Esophagus mucosa (tissue), 1 donor: ENCODE data around the gene CD40. TPM values are rescaled to one million over a fixed set of nuclear protein-coding genes. Genes with fewer than 3 reads are reported as not detected.
"Not testable (repeated sequence)": the region's sequence is repeated elsewhere in the genome, so short reads cannot be mapped to it uniquely, and the experiment has no call there.

Experiments
- ATAC-seq: fragments of 200-7000 bp; cut with Tn5 transposase; one replicate; pipeline ENCODE4 v1.9.1; 2020
- total RNA-seq: library from RNA; stranded (reverse); gene quantifications from one replicate; pipeline ENCODE4 v1.2.4, GENCODE V29; 2023
- donor health status: DM: yes; HTN: yes; CAD: no.

The CD40 gene
- 7.4 TPM for total RNA-seq

DNA sequence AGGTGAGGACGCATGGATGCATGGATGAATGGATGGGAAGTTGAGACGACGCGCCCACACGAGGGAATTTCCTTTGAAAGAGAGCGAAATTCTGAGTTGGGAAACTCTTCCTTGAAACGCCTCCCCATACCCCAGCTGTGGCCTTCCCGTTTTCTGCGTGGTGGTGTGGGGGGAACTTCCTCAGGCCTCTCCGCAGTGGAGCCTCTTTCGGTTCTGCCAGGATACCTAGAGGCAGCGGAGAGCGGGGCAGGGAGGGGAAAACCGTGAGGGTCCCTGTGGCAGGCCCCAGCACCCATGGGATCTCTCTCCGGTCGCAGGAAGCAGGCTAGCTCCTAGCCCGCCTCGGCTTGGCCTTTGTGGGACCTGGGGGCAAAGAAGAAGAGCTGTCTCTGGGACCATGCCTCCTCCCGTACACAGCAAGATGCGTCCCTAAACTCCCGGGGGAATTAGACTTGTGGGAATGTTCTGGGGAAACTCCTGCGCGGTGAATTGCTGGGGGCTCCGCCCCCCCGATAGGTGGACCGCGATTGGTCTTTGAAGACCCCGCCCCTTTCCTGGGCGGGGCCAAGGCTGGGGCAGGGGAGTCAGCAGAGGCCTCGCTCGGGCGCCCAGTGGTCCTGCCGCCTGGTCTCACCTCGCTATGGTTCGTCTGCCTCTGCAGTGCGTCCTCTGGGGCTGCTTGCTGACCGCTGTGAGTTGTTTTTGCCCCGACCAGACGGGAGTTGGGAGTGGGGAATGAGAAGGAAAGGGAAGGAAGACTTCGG lies at the start of gene CD40:
Gene CD40 (plus strand): TSS at position 611 of the 764 bp plus-strand sequence. CDS start 30 bp downstream, at position 641.
- ATAC-seq, result peak; percentile 85

DNA sequence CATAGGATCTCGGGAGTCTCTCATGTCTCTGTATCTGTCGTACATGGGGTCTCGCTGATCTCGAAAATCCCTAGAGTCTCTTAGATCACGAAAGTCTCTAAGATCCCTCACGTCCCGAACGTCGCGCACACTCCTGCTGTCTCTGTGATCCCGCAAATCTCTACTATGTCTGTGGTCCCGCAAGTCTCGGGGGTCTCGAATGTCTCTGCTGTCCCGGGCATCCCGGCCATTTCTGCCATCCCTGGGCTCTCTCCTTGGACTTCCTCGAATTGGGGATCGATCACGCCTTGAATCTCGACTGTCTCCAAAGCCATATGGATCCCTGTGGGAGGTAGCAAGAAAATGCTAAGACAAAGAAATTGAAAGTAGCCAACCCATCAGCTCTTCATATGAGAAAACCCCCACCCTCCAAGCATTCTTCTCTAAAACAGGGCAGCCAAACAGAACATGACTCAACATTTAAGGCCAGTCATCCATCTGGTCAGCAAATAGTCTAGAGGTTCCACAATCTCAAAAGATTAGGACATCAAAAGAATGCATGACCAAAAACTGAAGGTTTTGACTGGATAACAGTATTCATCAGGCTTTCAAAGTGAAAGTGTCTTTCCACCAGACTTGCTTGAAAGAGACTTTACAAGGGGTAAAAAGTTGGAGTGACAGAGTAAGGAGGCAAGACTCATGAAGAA lies 47.8 kb upstream of the CD40 start:
- ATAC-seq, result no peak

DNA sequence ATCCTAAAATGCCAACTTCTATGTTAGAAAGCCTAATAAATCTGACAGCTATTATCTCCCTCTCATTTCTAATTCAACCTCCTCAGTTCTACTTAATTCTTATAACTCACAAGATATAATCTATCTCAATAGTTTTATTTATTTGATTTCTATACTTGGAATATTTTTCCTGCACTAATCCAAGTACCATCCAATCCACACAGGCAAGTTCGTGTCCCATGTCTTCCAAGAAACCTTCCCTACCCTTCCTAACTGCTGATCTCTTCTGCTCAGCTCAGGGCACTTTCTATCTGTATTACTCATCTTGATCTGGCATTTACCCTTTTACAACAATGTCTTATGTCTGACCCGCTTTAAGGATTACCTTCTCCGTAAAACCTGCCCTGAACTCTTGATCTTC lies 46.5 kb upstream of the CD40 start:
- ATAC-seq, result peak; percentile 45

DNA sequence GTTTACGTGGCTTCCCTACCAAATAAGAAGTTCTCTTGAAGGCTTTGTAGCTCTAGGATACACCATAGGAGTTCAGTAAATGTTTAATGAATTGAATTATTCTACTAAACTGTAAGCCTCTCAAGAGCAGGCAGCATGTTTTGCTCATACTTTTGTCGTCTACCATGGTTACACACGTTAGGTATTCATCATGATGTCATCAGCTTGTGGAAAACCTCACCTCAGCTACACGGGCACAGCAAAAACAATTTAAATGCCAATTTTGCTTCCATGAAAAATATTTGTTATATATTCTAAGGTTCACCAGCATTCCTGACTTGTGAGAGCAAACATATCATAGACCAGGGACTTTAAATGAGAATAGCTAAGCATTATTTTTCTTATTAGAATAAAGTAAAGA lies 45.1 kb upstream of the CD40 start:
- no peak for ATAC-seq

DNA sequence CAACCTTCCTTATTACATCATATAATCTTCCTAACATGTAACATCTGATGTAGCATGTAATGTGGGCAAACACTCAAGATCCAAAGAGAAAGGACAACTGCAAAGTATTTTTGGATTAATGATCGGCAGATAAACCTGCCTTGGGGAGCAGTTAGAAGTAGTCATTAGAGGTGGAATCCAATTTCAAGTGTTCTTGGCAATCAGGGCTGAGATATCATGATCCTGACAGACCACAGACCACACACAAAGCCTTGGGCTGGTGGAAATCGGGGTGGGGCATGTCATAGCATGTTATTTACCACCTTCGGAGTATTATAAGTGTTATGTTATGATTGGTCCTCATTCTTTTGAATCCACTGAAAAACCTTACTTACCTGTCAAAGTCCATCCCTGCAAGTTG lies 44.7 kb upstream of the CD40 start:
- ATAC-seq, result no peak

DNA sequence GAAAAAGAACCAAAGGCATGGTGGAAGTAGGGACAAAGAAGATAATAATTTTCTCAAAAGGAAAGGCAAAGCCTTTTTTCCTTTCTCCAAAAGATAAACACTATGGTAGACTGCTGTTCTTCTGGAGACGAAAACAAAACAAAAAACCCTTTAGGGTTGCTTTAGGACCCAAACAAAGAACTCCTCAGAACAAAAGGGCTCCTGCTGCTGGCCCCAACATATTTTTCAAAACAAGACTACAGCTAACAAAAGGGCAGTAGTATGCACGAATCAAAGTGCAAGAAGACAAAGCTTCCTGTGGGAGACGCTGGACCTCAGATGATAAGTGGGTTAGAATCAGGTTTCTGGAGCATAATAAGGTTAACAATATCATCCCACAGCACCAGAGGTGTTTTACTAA lies 44.1 kb upstream of the CD40 start:
- no peak for ATAC-seq

DNA sequence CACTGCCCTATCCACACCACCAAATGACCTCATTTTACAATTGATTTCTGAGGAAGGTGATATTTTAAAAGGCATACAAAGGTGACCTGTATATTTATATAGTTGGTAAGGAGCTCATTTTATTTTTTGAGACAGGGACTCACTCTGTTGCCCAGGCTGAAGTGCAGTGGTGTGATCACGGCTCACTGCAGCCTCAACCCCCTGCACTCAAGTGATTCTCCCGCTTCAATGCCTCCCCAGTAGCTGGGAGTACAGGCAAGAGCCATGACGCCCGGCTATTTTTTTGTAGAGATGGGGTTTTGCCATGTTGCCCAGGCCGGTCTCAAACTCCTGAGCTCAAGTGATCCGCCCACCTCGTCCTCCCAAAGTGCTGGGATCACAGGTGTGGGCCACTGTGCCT lies 41.3 kb upstream of the CD40 start:
- ATAC-seq, result no peak

DNA sequence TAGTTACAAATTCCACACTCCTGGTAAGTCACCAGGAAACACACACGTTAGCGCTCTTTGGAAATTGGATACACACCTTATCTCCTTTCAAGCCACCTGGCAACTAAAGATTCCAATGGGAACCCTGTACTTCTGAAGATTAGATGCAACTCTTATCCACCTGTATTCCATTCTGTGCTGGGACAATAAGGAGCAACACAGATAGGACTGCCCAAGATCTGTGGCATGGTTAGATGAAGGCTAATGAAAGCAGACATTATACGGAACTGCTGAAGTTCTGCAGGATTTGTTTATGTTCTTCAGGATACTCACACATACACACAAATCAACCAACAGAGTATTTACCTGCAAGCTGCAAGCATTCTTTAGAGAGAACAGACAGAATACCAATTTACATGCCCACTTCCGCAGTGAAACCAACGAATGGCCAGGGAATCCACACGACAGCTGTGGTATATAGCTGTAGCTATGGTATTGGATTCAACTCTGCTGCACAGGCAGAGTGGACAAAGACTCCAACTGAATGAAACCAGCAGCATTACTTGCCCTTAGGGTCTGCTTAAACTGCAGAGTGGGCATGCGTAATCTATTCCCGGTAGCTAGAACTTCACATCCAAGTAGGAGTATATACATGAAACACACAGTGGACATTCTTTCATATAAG lies 40.3 kb upstream of the CD40 start:
- no peak for ATAC-seq

DNA sequence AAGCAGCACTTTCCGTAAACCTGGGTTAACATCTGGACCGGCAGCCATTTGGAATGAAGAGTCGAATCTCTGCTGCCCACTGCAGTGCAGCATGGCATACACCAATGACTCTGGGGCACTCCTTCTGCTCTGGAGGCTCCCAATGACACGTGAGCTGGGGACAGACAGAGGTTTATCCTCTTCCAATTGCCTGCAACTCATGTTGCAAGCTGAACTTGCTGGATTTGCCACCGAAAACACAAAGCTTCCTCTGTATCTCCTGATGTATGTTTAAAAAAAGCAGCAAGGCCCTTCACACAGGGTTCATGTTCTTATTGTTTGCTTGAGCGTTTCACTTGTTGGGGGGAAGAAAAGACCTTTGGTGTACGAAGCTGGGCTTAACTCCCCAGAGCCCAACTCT lies 39.2 kb upstream of the CD40 start:
- no peak for ATAC-seq

DNA sequence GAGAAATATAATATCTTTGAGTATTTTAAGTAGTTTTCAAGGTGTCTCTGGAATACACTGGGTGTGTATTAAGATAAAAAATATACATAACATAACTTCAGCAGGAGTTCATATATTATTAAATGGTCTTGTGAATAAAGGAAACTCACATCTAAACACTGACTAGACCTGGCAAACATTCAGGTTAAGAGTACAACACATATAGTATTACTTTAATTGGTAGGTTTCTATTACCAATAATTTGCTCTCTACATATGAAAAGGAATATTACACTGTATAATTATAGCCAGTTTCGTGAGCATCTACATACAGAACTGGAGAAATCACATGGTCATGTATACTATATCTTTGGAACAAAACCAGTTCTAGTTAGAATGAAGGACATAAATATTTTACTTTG lies 37.0 kb upstream of the CD40 start:
- ATAC-seq, result no peak

DNA sequence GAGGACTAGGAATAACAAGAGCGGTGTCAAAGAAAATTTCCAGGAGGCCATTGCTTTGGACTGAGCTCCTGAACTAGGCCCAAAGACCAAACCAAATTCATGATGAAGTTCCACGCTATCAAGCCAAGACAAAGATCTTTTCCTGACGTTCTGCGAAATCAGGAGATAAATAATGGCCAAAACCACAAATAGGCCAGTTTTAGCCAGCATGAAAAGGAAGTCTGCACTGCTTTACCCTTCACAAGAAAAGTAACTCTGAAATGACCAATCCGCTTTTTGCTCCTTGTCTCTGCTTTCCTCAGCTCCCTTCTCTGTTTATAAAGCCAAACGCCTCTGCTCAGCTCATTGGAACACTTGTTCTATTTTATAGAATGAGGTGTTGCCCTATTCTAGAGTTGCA lies 35.0 kb upstream of the CD40 start:
- no peak for ATAC-seq

DNA sequence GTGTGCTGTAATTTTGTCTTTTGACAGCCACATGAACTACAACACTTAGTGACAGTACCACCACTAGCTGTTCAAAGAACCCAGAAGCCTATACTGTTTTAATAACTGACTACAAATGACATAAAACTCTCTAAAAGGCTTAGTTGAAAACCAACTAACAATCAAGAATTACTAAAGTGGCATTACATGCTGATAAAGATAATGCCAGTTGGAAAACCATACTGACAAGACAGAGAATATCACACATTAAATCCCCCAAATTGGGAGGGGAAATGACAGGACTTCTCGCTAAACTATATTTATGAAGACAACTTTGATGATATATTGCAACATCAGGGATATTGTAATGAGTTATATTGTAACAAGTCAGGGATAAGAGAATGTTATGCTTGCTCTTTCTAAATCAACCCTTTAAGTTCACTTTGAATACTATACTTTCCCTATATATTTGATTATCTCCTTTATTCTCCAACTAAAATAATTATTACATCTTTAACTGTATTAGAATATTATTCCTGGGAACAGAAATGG lies 34.5 kb upstream of the CD40 start:
- no peak for ATAC-seq

DNA sequence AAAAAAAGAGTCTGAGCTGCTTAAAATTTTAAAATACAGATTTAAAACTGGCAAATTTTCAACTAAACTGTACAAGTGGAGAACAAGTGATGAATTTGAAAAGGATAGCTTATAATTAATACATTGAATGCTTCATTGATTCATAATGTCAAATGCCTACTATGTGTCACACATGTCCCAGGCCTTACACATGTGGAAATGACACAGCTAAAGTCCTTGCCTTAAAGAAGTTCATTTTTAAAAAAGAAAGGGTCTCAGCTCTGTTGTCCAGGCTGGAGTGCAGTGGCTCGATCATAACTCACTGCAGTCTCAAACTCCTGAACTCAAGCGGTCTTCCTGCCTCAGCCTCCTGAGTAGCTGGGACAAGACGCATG lies 33.3 kb upstream of the CD40 start:
- no peak for ATAC-seq

DNA sequence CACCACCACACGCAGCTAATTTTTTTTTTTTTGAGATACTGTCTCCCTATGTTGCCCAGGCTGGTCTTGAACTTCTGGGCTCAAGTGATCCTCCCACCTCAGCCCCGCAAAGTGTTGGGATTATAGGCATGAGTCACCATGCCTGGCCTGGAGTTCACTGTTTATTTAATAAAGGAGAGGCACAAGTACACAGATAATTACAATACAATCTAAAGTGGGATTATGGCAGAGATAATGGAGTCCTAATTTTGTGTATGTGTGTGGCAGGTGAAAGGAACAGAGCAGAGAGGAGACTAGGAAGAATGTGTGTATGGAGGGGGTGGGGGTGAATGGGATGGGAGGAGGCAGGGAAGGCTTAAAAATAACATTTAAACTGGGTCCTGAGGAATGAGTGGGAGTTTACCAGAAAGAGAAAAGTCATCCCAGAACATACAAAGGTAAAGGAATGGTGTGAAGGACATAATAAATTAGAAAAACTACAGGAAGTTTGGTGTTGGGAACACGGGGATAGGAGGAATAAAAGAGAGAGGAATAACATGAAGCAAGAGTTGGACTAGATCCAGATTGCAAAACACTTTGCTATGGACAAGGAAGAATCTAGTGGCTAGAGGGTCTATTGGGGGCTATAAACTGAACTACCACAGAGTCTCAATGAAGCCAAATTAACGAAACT lies 32.8 kb upstream of the CD40 start:
- ATAC-seq, result no peak

DNA sequence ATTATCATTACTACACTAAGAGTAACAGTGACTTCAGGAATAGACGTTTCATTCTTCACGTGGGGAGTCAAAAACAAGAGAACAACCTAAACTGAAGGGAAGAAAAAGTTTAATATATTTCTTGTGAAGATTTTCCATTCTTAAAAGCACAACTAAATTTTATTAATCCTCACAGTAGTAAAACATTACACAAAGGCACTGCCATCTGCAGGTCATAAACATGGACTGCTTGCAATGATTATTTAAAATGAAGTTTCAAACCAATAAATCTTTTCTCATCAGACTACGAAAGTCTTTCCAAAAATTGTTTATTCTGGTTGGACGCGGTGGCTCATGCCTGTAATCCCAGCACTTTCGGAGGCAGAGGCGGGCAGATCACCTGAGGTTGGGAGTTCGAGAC lies 31.0 kb upstream of the CD40 start:
- ATAC-seq, result no peak

DNA sequence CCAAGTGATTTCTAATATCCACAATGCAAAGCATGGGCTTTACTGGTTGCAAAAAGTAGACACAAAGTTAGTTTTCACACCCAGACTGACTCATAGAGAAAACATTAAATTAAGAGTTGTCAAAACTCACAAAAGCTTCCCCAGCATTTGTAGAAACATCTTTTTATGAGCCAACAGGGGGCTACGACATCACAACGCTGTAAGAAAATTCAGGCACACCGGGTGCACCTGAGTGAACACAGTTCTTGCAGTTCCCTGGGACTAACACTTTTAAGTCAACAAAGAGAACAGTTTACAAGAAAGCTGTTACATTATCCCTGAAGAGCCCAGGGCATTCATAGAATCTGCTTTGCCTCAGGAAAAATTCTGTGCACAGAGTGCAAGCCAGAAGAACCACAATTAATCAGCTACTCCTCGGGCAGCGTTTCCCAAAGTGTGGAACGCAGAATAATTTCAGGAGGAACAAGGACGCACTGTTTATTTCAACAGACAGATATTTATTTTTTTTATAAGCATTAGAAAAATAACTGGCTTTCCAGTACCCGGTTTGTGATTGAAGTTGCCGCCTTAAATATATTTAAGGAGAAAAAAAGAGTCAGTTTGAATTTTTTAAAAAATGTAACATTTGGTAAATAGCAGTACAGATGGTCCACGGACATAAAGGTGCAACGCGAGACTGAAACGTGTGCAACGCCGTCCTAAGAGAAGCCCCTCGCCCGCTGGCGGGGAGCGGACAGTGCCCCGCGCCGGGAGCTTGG lies 29.5 kb upstream of the CD40 start:
- no peak for ATAC-seq

DNA sequence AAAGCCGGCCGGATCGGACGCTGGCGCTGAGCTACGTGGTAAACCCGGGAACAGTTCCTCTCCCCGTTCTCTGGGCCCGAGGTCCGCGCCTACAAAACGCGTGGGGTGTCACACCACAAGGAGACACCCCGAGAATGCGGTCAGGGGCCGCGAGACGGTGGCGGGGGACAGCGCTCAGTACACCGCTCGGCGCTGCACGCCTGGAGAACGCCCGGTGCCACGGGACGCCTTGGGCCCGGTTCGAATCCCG lies 29.0 kb upstream of the CD40 start:
- ATAC-seq, result peak; percentile 62

DNA sequence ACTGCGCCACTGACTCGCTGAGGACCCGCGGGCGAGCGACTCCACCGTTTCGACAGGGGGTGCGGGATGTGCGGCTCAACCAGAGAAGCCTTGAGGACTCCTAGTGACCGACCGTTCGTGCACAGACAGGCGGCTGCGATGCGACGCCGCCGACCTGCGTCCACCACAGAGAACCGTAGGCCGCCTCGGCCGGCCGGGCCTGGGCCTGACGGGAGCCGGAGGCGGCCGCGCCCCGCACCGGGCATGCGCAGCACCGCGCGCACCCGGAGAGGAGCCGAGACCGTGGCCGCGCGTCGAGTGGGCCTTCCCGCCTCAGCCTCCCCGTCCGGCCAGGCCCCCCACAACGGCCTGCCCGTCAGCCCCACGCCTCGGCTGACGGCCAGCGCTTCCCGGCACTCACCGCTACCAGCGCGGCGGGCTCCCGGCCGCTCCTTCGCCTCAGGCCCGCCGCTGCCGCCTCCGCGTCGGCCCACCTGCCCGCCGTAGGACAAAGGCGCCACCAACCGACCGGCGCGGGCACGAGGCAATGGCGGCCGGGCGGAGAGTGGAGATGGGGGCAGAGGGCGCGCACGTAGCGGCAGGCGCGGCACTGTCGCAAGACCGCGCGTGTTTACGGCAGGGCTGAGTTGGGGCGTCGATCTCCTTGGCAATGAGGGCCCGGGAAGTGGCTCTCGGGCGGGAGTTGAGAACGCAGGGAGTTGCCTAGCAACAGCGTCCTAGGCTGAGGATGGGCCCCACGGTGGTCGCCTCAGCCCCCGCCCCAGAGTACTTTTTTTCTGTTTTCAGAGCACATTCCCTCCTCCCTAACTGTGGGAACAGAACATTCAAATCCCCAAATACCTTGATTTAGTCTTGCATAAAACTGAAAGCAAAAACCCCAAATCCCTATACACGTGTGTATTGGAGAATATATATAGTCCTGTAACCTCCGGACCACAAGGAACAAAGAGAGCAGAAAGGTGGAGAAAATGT lies 28.4 kb upstream of the CD40 start, which contains the start of gene NCOA5:
Gene NCOA5 (minus strand): TSS at position 546 of the 972 bp plus-strand sequence. CDS start 10,538 bp downstream, outside the sequence.
- peak; percentile 98 for ATAC-seq

DNA sequence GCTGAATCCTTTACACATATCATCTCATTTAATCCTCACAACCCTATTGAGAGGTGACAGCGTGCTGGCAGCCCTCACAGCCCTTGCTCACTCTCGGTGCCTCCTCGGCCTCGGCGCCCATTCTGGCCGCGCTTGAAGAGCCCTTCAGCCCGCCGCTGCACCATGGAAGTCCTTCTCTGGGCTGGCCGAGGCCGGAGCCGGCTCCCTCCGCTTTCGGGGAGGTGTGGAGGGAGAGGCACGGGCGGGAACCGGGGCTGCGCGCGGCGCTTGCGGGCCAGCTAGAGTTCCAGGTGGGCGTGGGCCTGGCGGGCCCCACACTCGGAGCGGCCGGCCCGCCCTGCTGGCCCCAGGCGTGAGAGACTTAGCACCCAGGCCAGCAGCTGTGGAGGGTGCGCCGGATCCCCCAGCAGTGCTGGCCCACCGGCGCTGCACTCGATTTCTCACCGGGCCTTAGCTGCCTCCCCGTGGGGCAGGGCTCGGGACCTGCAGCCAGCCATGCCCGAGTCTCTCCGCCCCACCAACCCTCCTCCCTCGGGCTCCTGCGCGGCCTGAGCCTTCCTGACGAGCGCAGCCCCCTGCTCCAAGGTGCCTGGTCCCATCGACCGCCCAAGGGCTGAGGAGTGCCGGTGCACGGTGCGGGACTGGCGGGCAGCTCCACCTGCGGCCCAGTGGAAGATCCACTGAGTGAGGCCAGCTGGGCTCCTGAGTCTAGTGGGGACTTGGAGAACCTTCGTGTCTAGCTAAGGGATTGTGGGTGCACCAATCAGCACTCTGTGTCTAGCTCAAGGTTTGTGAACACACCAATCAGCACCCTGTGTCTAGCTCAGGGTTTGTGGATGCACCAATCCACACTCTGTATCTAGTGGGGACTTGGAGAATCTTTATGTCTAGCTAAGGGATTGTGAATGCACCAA lies 26.2 kb upstream of the CD40 start:
- ATAC-seq, result not testable (repeated sequence)

DNA sequence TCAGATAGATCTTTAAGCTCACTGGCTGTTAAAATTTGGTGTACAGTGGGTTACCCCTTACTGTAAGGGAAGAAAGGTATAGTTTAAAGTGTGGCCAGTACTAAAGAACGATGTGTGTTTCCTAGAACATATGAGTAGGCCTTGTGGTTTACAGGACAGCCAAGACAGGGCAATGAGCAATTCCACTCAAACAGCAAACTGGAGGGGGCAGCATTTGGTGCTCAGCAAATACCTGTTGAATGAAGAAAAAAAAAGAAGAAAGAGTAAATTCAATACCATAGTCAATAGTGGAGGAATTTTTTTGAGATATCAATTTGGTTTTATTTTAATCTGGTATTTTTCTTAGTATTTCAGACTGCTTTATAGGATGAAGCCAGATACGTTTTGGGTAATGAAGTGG lies 24.6 kb upstream of the CD40 start:
- no peak for ATAC-seq
